Psoas muscle (tissue), 8 donors: ENCODE results near the gene KDM5A. TPM values are rescaled to one million over a fixed set of nuclear protein-coding genes. Genes with fewer than 3 reads are reported as not detected.
A peak's percentile ranks its signal among the peaks of the same experiment; 100 is the strongest.
"Not testable (repeated sequence)": the region's sequence is repeated elsewhere in the genome, so short reads cannot be mapped to it uniquely, and the experiment has no call there.

Source experiments
- ATAC-seq, 4 donors: fragments of 200-7000 bp; cut with Tn5 transposase; one replicate each; pipeline ENCODE4 v1.9.1; 2020; ENCODE audit warnings: moderate library complexity in 3 of 4, mild to moderate bottlenecking in 2 of 4
- DNase-seq, 2 donors: peaks; one replicate each; pipeline ENCODE4 v3.0.0-alpha.2; 2020
- H3K27ac ChIP-seq: fragments of 200-600 bp; one replicate; pipeline ENCODE4 v1.8.0; 2022
- H3K27me3 ChIP-seq, 3 donors: fragments of 200-600 bp in 1 of 3; one replicate each; pipeline versions ENCODE4 v1.6.1 to v1.8.0; 2013 to 2022; ENCODE audit warnings: low read length in 2 of 3, mild to moderate bottlenecking in 2 of 3, moderate library complexity in 1 of 3; ENCODE audit not compliant: insufficient read depth in 3 of 3
- H3K36me3 ChIP-seq, 2 donors: fragments of 200-600 bp in 1 of 2; one replicate each; pipeline versions ENCODE4 v1.6.1 to v1.8.0; 2013 to 2022; ENCODE audit warnings: low read depth in 1 of 2, mild to moderate bottlenecking in 1 of 2, moderate library complexity in 1 of 2; ENCODE audit not compliant: insufficient read depth in 1 of 2
- H3K4me1 ChIP-seq: fragments of 200-600 bp; one replicate; pipeline ENCODE4 v1.8.0; 2022
- H3K4me3 ChIP-seq: fragments of 200-600 bp; one replicate; pipeline ENCODE4 v1.8.0; 2022; ENCODE audit warnings: mild to moderate bottlenecking
- H3K9me3 ChIP-seq: fragments of 200-600 bp; one replicate; pipeline ENCODE4 v1.8.0; 2022
- CTCF ChIP-seq: fragments of 200-600 bp; IDR thresholded peaks from one replicate; pipeline ENCODE4 v1.8.0; 2022; ENCODE audit warnings: antibody characterized with exemption
- WGBS, 3 donors: extraction: QIAGEN DNeasy Blood & Tissue Kit; methylation state at CpG; one replicate each; pipeline versions ENCODE4 v1.1.6 to v1.1.7; 2013; 5-methylcytosine and 5-hydroxymethylcytosine counted together
- intact Hi-C, 2 donors: fragments of 100-400 bp; cut with DNase I; formaldehyde crosslinking; loops; one replicate each; pipeline versions ENCODE4 v1.11.0 to v1.14.2; 2022
- long read RNA-seq, 2 donors: library from polyadenylated mRNA; unstranded; transcript quantifications; one replicate each; pipeline ENCODE4 v2.0.0, GENCODE V29; 2021
- polyA plus RNA-seq, 3 donors: library from polyadenylated mRNA; stranded (reverse); fragments of 200-250 nt; gene quantifications; one replicate each; pipeline ENCODE4 v1.2.3, GENCODE V29; 2013
- total RNA-seq, 4 donors: library from RNA; stranded (reverse); fragmentation: NEBNext Ultra II Directional in 2 of 4; extraction: Animal tissue kit (Norgen Biotek cat#: 25700) in 2 of 4; gene quantifications; one replicate each; pipeline versions ENCODE4 v1.2.1 to v1.2.4, GENCODE V29; 2021 to 2023
- donor health status: healthy with polysubstance abuse.
- donor health status: DM: no; HTN: no; CAD: no; lungs with moderate emphysema.
- donor health status: Bipolar disorder and iron deficiency.
- donor health status: healthy.
- donor health status: DM: yes; HTN: yes; CAD: no.
- donor health status: DM: no; HTN: no; CAD: no.
- donor health status: DM: no; HTN: no; CAD: no.
- donor health status: DM: yes; HTN: yes; CAD: no.

The KDM5A gene
- total RNA-seq (10 to 100 TPM; 24.8 to 49.5 (median 26.9) TPM), polyA plus RNA-seq (10 to 100 TPM in 1 of 3 donors, 1 to 10 TPM in 2; 4.0 to 11.8 (median 5.2) TPM)
- long read RNA-seq, donor 1, partial matches to known transcripts, result 16 of 22 reads
- long read RNA-seq, donor 1, other reads (novel, unspliced or antisense), result 4 of 22 reads
- long read RNA-seq, donor 2, transcript KDM5A-203 (2 exons, 401 nt), result major isoform, 21 of 64 reads
- long read RNA-seq, donor 2, partial matches to known transcripts, result 31 of 64 reads
- long read RNA-seq, donor 2, other reads (novel, unspliced or antisense), result 12 of 64 reads

DNA sequence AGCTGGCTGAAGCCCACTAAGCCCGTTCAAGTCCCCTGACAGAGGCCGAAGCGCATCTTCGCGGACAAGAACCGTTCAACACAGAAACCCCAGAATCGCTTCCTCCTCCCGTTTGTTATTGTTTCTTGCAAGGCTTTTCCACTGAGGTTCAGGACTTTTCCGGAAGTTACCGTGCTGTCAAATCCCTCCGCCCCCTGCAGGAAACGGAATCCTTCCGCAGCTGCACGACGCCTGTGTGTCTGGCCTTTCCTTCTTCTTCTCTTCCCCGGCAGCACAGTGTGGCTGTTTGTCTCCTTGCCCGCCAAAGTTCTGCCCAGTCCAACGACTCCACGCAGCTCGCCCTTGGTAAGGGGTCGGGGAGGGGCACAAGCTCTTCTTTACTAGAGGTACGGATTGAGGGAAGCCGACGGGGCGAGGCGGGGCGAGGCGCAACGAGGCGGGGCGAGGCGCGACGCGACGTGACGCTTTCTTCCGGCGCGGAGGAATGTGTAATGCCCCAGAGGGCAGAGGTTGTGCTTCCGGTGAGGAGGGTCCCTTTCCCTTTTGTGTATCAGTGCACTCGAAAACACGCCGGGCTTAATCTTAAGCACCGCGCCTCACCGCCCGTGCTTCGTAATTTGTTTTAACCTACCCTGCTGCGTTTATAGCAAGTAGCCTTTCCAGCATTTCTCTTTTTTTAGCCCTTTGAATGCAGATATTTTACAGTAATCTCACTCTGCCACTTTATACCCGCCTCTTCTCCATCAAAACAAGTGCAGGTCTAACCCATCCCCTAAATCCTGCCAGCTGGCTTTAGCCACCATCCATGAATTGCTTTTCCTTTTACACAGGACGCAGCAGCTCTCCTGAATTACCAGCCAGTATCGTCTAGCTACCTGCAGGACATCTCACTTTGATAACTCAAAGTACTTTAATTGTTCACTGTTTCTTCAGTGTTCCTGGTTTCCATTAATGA lies at the start of gene KDM5A:
TSS of gene KDM5A (minus strand) at position 179 of the 955 bp plus-strand sequence. CDS start 229 bp downstream, outside the sequence.
- ATAC-seq (peak; percentile 99 to 100 (median 100)), DNase-seq (peak; percentile 89 to 94)
- Histone ChIP-seq H3K36me3 (peaks cover 0 to 13% of the 10 kb centered on the region in 2 donors), H3K27me3 (no peaks in the 10 kb centered on the region), H3K4me1 (peaks cover 27% of the 10 kb centered on the region), H3K27ac (peak within 1 kb of the TSS; percentile 86), H3K9me3 (no peaks in the 10 kb centered on the region), H3K4me3 (peak within 1 kb of the TSS; percentile 90)
- WGBS, 3 donors, result 1% methylated on average over 52 to 53 of the region's 53 CpGs
- intact Hi-C loops, result no loop called here
- TF ChIP-seq CTCF, result no peak

DNA sequence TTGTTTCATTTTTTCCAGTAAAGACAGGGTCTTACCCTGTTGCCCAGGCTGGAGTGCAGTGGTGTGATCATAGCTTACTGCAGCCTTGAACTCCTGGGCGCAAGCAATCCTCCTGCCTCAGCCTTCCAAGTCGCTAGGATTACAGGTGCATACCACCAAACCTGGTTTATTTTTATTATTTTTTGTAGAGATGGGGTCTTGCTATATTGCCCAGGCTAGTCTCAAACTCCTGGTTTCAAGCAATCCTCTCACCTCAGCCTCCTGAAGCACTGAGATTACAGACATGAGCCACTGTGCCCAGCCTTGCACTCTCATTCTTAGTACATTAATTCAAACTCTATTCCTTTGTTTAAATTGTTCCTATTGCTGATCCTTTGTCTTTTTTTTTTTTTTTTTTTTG lies 46.6 kb upstream of the KDM5A start:
- 94 to 98% (median 98%) methylated on average over 2 of the region's 2 CpGs for WGBS, 3 donors
- H3K4me3 ChIP-seq, H3K9me3 ChIP-seq, H3K27me3 ChIP-seq, H3K27ac ChIP-seq, H3K4me1 ChIP-seq, ATAC-seq, intact Hi-C loops, DNase-seq: not testable (repeated sequence)
- peaks cover 0 to 68% of the 10 kb centered on the region in 2 donors for H3K36me3 ChIP-seq

GRCh38 chr12:422526-422925 lies 33.4 kb upstream of the KDM5A start:
- no peak for TF ChIP-seq CTCF
- H3K9me3 ChIP-seq, result no peaks in the 10 kb centered on the region
- intact Hi-C loops, result no loop called here
- DNase-seq (no peak), ATAC-seq (no peak)
- 92 to 95% (median 94%) methylated on average over 3 of the region's 3 CpGs for WGBS, 3 donors
- no peak overlapping the region for H3K27ac ChIP-seq
- no peak overlapping the region for H3K4me3 ChIP-seq
- peaks cover 0 to 40% of the 10 kb centered on the region in 2 donors for H3K36me3 ChIP-seq
- H3K27me3 ChIP-seq, result no peaks in the 10 kb centered on the region
- H3K4me1 ChIP-seq, result no peaks in the 10 kb centered on the region

DNA sequence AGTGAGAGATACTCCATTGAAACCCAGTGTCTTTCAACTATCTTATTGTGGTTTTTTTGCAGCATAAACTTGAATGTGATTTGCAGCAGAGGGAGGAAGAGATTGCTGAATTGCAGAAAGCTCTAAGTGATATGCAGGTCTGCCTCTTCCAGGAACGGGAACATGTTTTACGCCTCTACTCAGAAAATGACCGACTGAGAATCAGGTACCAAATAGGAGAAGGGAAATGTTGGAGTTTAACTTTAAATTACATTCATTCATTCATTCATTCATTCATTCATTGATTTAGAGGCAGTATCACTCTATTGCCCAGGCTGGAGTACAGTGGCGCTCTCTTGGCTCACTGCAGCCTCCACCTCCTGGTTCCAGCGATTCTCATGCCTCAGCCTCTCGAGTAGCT lies 29.3 kb upstream of the KDM5A start:
- DNase-seq (no peak), ATAC-seq (no peak)
- no peak for TF ChIP-seq CTCF
- H3K4me1 ChIP-seq, result no peaks in the 10 kb centered on the region
- no peaks in the 10 kb centered on the region for H3K27me3 ChIP-seq
- peaks cover 0 to 56% of the 10 kb centered on the region in 2 donors for H3K36me3 ChIP-seq
- WGBS, 3 donors, result 94 to 97% (median 95%) methylated on average over 6 of the region's 6 CpGs
- H3K27ac ChIP-seq, result no peak overlapping the region
- H3K4me3 ChIP-seq, result no peak overlapping the region
- H3K9me3 ChIP-seq, result no peaks in the 10 kb centered on the region
- intact Hi-C loops, result no loop called here

- TF ChIP-seq CTCF, result no peak
- Histone ChIP-seq H3K27ac (no peak overlapping the region), H3K27me3 (no peaks in the 10 kb centered on the region), H3K36me3 (peaks cover 0 to 64% of the 10 kb centered on the region in 2 donors), H3K9me3 (no peaks in the 10 kb centered on the region), H3K4me1 (no peaks in the 10 kb centered on the region), H3K4me3 (no peak overlapping the region)
- WGBS, 3 donors, result 78 to 92% (median 81%) methylated on average over 2 of the region's 2 CpGs
- DNase-seq (no peak), ATAC-seq (no peak)
- intact Hi-C loops, result no loop called here
Observed at GRCh38 chr12:414859-415258, 25.7 kb upstream of the KDM5A start.
